Measurements from ENCODE around the gene PIPOX.

Gene PIPOX

DNA sequence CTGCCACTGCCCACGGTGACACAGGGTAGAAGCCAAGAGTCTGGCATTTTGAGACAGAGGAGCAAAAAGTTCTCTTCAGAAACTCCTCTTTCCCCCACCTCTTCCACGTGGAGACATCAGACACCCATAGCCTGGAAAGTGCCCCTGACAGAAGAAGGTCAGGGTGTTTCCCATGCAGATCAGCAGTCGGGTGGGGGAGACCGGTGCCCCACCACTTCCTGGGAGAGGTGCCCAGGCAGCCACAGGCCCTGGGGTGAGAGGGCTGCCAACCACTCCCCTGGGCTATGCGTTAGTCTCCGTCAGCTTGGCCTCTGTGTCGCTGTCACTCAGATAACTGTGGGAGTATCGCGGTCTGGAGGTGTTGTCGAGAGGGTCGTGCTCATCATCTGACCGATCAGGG, 31.5 kb downstream of the PIPOX start:
- no peaks in the 10 kb centered on the region for H3K9me3 ChIP-seq (ENCODE audit: control insufficient read depth in 2 of 2, low read length in 2 of 2)
- H3K4me1 ChIP-seq (ENCODE audit: control insufficient read depth, insufficient read depth, low read length), result peaks cover 3% of the 10 kb centered on the region
- no peak overlapping the region for H3K9ac ChIP-seq (ENCODE audit: low read length in 2 of 2)
- H3K27ac ChIP-seq (ENCODE audit: low read length), result no peak overlapping the region
- peaks cover 3 to 21% of the 10 kb centered on the region in 2 donors for H3K36me3 ChIP-seq (ENCODE audit: control insufficient read depth in 2 of 2, insufficient read depth in 2 of 2, low read length in 2 of 2)
- H3K27me3 ChIP-seq (ENCODE audit: control insufficient read depth in 1 of 2, insufficient read depth in 2 of 2, low read length in 2 of 2), result no peaks in the 10 kb centered on the region
- no peak overlapping the region for H3K4me3 ChIP-seq (ENCODE audit: low read length in 2 of 2)

DNA sequence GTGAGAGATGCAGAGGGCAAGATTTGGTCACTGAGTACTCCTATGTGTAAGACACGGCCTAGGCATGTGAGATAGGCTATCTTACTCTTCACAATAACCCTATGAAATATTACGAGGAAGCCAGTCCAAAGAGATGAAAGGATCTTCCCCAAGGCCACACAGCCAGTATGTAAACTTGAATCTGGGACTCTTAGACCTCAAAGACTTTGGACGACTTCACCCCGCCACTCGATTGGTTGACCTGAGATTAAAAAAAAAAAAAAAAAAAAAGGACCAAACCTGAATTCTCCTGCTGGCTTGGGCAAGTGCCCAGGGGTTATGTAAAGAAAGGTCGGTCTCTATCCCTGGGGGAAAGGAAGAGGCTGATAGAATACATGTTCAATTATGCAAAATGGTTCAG, 33.1 kb downstream of the PIPOX start:
- Histone ChIP-seq H3K4me1 (ENCODE audit: control insufficient read depth, insufficient read depth, low read length) (no peaks in the 10 kb centered on the region), H3K9ac (ENCODE audit: low read length in 2 of 2) (no peak overlapping the region), H3K36me3 (ENCODE audit: control insufficient read depth in 2 of 2, insufficient read depth in 2 of 2, low read length in 2 of 2) (peaks cover 5 to 29% of the 10 kb centered on the region in 2 donors)

DNA sequence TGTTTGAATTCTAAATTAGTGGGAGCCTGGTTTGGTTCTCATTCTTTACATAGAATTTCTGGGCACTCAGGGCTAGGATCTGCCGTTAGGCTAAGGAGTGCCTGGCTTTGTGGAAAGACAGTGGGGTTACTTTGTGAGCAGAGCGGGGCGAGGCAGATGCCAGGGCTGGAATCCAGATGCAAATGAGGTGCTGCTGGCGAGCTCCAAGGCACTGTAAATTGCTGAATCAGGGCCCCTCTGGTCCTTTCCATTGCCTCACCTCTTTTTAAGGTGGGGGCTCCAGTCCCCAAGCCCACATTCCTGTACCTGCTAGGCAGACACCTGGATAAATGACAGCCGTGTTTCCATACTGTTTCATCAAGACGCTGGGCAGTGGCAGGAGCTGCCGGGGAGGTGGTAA, 33.8 kb downstream of the PIPOX start:
- peaks cover 9 to 33% of the 10 kb centered on the region in 2 donors for H3K36me3 ChIP-seq (ENCODE audit: control insufficient read depth in 2 of 2, insufficient read depth in 2 of 2, low read length in 2 of 2)
- no peak overlapping the region for H3K27ac ChIP-seq (ENCODE audit: low read length)
- no peaks in the 10 kb centered on the region for H3K27me3 ChIP-seq (ENCODE audit: control insufficient read depth in 1 of 2, insufficient read depth in 2 of 2, low read length in 2 of 2)
- H3K9me3 ChIP-seq (ENCODE audit: control insufficient read depth in 2 of 2, low read length in 2 of 2), result no peaks in the 10 kb centered on the region
- no peak overlapping the region for H3K4me3 ChIP-seq (ENCODE audit: low read length in 2 of 2)
- no peak overlapping the region for H3K9ac ChIP-seq (ENCODE audit: low read length in 2 of 2)
- no peaks in the 10 kb centered on the region for H3K4me1 ChIP-seq (ENCODE audit: control insufficient read depth, insufficient read depth, low read length)

More for the DNA sequence above, 33.1 kb downstream of the PIPOX start:
- Histone ChIP-seq H3K27ac (ENCODE audit: low read length) (no peak overlapping the region), H3K4me3 (ENCODE audit: low read length in 2 of 2) (no peak overlapping the region), H3K27me3 (ENCODE audit: control insufficient read depth in 1 of 2, insufficient read depth in 2 of 2, low read length in 2 of 2) (no peaks in the 10 kb centered on the region), H3K9me3 (ENCODE audit: control insufficient read depth in 2 of 2, low read length in 2 of 2) (no peaks in the 10 kb centered on the region)

DNA sequence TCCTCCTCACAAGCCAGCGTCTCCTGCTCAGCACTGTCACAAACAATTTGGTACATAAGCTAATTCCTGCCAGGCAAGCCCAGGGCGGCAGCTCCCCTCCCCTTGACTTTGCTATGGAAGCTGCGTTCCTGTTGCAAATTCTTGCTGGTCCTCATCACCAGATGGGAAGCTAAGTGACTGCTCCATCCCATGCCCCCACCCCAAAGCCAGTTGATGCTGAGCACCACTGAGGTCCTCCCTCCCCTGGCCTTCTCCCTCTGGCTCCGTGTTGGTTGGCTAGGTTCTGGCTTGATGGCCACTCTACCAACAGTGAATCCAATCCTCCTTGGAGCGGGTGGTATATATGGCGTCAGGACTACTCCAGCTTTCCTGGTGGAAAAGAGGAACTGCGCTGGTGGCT, 34.4 kb downstream of the PIPOX start:
- no peaks in the 10 kb centered on the region for H3K9me3 ChIP-seq (ENCODE audit: control insufficient read depth in 2 of 2, low read length in 2 of 2)
- peaks cover 13 to 39% of the 10 kb centered on the region in 2 donors for H3K36me3 ChIP-seq (ENCODE audit: control insufficient read depth in 2 of 2, insufficient read depth in 2 of 2, low read length in 2 of 2)
- H3K27me3 ChIP-seq (ENCODE audit: control insufficient read depth in 1 of 2, insufficient read depth in 2 of 2, low read length in 2 of 2), result no peaks in the 10 kb centered on the region
- no peaks in the 10 kb centered on the region for H3K4me1 ChIP-seq (ENCODE audit: control insufficient read depth, insufficient read depth, low read length)
- H3K9ac ChIP-seq (ENCODE audit: low read length in 2 of 2), result no peak overlapping the region
- H3K4me3 ChIP-seq (ENCODE audit: low read length in 2 of 2), result no peak overlapping the region
- no peak overlapping the region for H3K27ac ChIP-seq (ENCODE audit: low read length)

DNA sequence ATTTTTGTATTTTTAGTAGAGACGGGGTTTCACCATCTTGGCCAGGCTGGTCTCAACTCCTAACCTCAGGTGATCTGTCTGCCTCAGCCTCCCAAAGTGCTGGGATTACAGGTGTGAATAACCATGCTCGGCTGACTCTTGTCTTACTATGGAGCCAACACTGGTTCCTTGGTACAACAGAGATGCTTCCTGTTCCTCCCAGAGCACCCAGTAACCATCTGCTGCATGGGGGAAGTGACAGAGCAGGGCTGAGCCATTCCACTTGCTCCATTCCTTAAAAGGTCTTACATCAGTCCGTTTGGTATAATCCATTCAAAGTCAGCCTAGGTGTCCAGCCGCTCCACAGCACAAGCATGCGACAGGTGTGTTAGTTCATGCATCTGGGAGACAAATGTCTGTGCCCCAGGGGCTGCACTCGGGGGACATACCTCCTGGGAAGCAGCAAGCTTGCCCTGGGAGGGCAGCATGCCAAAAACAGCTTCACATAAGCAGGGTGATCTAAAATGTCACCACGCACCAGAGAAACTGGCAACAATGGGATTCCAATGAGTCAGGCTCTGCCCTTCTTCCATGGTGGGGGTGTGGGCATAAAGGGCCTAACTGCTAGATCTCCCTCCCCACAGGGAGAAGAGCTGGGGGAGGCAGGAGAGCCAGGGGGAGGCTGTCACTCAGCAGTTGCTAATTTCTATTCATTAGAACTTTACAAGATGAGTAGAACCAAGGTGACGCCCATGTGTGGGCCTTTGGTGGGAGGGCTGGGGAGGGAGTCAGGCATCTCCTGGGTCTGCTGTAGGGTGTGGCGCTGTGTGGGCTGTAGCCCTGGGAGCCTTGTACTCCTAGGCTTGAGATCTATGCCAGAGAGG, 35.5 kb downstream of the PIPOX start:
- H3K4me1 ChIP-seq (ENCODE audit: control insufficient read depth, insufficient read depth, low read length), result no peaks in the 10 kb centered on the region
- H3K27ac ChIP-seq (ENCODE audit: low read length), result no peak overlapping the region
- peaks cover 13 to 42% of the 10 kb centered on the region in 2 donors for H3K36me3 ChIP-seq (ENCODE audit: control insufficient read depth in 2 of 2, insufficient read depth in 2 of 2, low read length in 2 of 2)
- no peaks in the 10 kb centered on the region for H3K27me3 ChIP-seq (ENCODE audit: control insufficient read depth in 1 of 2, insufficient read depth in 2 of 2, low read length in 2 of 2)
- no peaks in the 10 kb centered on the region for H3K9me3 ChIP-seq (ENCODE audit: control insufficient read depth in 2 of 2, low read length in 2 of 2)
- no peak overlapping the region for H3K4me3 ChIP-seq (ENCODE audit: low read length in 2 of 2)
- H3K9ac ChIP-seq (ENCODE audit: low read length in 2 of 2), result no peak overlapping the region

DNA sequence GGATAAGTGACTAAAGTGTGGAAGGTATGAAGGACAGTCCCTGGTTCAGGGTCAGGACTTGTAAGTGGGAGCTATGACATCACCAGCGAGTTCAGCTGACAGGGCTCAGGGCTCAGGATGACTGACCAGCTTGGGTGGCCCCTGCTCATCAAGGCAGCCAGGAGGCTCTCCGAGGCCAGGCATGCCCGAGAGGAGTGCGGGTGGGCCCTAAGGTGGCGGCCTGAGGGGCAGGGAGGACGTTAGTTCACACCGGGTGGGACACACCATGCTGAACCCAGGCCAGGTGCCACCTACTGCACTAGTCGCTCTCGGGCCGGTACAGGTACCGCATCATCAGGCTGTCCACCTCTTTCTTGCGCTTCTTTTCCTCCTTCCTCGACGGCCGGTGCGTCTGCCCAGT, 36.5 kb downstream of the PIPOX start:
- Histone ChIP-seq H3K27ac (ENCODE audit: low read length) (no peak overlapping the region), H3K4me3 (ENCODE audit: low read length in 2 of 2) (no peak overlapping the region), H3K36me3 (ENCODE audit: control insufficient read depth in 2 of 2, insufficient read depth in 2 of 2, low read length in 2 of 2) (peaks cover 13 to 50% of the 10 kb centered on the region in 2 donors), H3K27me3 (ENCODE audit: control insufficient read depth in 1 of 2, insufficient read depth in 2 of 2, low read length in 2 of 2) (no peaks in the 10 kb centered on the region), H3K9ac (ENCODE audit: low read length in 2 of 2) (no peak overlapping the region), H3K4me1 (ENCODE audit: control insufficient read depth, insufficient read depth, low read length) (peaks cover under 1% of the 10 kb centered on the region), H3K9me3 (ENCODE audit: control insufficient read depth in 2 of 2, low read length in 2 of 2) (no peaks in the 10 kb centered on the region)

DNA sequence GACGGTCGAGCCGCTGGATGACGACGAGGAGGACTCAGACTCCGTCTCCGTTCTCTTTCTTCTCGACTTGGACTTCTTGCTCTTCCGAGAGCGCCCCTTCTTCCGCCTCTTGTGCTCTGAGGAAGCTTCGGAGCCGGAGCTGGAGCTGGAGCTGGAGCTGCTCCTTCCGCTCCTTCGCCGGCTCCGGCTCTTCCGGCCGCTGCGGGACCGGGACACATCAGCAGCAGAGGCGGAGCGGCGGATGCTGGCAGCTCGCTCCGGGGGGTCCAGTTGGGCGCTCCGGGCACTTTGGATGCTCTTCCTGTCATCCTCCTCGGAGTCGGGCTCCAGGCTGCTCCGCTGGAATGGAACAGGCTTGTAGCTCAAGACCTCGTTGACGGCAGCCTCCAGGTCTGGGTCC, 36.9 kb downstream of the PIPOX start:
- H3K9ac ChIP-seq (ENCODE audit: low read length in 2 of 2), result no peak overlapping the region
- H3K27me3 ChIP-seq (ENCODE audit: control insufficient read depth in 1 of 2, insufficient read depth in 2 of 2, low read length in 2 of 2), result no peaks in the 10 kb centered on the region
- H3K4me3 ChIP-seq (ENCODE audit: low read length in 2 of 2), result no peak overlapping the region
- peaks cover 5% of the 10 kb centered on the region for H3K4me1 ChIP-seq (ENCODE audit: control insufficient read depth, insufficient read depth, low read length)
- H3K9me3 ChIP-seq (ENCODE audit: control insufficient read depth in 2 of 2, low read length in 2 of 2), result no peaks in the 10 kb centered on the region
- H3K27ac ChIP-seq (ENCODE audit: low read length), result no peak overlapping the region
- peaks cover 14 to 47% of the 10 kb centered on the region in 2 donors for H3K36me3 ChIP-seq (ENCODE audit: control insufficient read depth in 2 of 2, insufficient read depth in 2 of 2, low read length in 2 of 2)

DNA sequence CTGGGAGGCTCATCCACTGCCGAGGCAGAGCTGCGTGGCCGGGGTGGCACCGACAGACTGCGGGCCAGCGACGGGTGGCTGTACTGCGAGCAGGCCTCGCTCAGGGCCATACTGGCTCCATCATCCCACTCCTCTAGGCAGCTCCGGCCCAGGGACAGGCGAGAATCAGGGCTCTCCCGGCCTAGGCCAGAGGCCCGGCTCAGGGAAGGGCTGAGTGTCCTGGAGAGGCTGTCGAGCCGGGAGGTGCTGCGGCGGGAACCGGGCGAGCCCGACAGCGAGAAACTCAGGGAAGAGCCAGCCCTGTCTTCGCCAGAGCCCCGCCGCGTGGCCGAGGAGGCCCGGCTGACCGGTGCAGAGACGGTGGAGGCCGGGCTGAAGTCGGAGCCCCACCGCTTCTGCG, 37.4 kb downstream of the PIPOX start:
- no peak overlapping the region for H3K27ac ChIP-seq (ENCODE audit: low read length)
- H3K4me3 ChIP-seq (ENCODE audit: low read length in 2 of 2), result no peak overlapping the region
- H3K9me3 ChIP-seq (ENCODE audit: control insufficient read depth in 2 of 2, low read length in 2 of 2), result no peaks in the 10 kb centered on the region
- peaks cover 8% of the 10 kb centered on the region for H3K4me1 ChIP-seq (ENCODE audit: control insufficient read depth, insufficient read depth, low read length)
- no peaks in the 10 kb centered on the region for H3K27me3 ChIP-seq (ENCODE audit: control insufficient read depth in 1 of 2, insufficient read depth in 2 of 2, low read length in 2 of 2)
- H3K36me3 ChIP-seq (ENCODE audit: control insufficient read depth in 2 of 2, insufficient read depth in 2 of 2, low read length in 2 of 2), result peaks cover 18 to 46% of the 10 kb centered on the region in 2 donors
- H3K9ac ChIP-seq (ENCODE audit: low read length in 2 of 2), result no peak overlapping the region

DNA sequence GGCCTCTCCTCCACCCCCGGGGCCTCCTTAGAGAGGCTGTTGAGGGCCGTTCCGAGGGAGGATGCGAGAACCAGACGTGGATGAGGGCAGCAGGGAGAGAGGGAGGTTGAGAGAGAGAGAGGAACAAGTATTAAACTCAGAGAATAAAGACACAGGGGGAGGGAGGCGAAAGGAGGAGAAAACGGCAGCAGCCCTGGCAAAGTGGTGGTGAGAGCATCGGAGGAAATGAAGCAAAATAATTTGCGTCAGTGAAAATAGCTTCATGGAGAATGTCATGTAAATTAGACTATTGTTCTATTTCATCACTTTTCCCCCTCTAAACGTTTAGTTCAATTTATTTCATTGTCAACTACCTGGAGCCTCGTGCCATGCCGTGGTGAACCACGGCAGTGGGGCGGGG, 38.0 kb downstream of the PIPOX start:
- Histone ChIP-seq H3K27ac (ENCODE audit: low read length) (no peak overlapping the region), H3K4me3 (ENCODE audit: low read length in 2 of 2) (no peak overlapping the region), H3K9ac (ENCODE audit: low read length in 2 of 2) (no peak overlapping the region), H3K4me1 (ENCODE audit: control insufficient read depth, insufficient read depth, low read length) (peaks cover 8% of the 10 kb centered on the region), H3K27me3 (ENCODE audit: control insufficient read depth in 1 of 2, insufficient read depth in 2 of 2, low read length in 2 of 2) (no peaks in the 10 kb centered on the region), H3K36me3 (ENCODE audit: control insufficient read depth in 2 of 2, insufficient read depth in 2 of 2, low read length in 2 of 2) (peaks cover 19 to 49% of the 10 kb centered on the region in 2 donors), H3K9me3 (ENCODE audit: control insufficient read depth in 2 of 2, low read length in 2 of 2) (no peaks in the 10 kb centered on the region)

DNA sequence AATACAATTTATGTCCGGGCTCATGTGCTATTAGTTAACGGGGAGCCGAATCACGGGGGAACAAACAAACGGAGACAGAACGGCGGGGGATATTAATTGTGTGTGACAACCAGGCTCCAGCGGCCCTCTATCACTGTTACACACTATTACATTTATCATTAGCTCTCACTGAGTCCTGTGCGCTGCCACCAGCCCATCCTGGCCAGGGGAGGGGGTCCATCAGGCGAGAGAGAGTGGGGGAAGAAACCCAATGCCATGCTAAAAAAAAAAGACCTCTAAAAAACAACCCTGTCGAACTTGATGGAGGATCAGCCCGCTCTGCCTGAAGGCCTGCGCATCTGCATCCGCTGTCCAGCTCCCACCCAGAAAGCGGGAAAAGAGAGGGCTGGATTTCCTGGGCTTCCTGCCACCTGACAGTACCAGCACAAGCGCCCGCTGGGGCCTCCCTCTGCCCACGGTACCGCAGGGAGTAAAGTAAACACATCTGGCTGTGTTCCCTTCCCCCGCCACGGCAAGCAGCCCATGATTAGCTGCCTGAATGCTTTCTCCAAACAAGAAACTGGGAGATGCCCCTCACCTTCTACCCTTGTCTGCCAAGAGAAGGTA, 41.7 kb downstream of the PIPOX start:
- Histone ChIP-seq H3K4me1 (ENCODE audit: control insufficient read depth, insufficient read depth, low read length) (peaks cover 8% of the 10 kb centered on the region), H3K27ac (ENCODE audit: low read length) (no peak overlapping the region), H3K27me3 (ENCODE audit: control insufficient read depth in 1 of 2, insufficient read depth in 2 of 2, low read length in 2 of 2) (no peaks in the 10 kb centered on the region), H3K9ac (ENCODE audit: low read length in 2 of 2) (no peak overlapping the region), H3K36me3 (ENCODE audit: control insufficient read depth in 2 of 2, insufficient read depth in 2 of 2, low read length in 2 of 2) (peaks cover 29 to 54% of the 10 kb centered on the region in 2 donors), H3K4me3 (ENCODE audit: low read length in 2 of 2) (no peak overlapping the region), H3K9me3 (ENCODE audit: control insufficient read depth in 2 of 2, low read length in 2 of 2) (no peaks in the 10 kb centered on the region)

DNA sequence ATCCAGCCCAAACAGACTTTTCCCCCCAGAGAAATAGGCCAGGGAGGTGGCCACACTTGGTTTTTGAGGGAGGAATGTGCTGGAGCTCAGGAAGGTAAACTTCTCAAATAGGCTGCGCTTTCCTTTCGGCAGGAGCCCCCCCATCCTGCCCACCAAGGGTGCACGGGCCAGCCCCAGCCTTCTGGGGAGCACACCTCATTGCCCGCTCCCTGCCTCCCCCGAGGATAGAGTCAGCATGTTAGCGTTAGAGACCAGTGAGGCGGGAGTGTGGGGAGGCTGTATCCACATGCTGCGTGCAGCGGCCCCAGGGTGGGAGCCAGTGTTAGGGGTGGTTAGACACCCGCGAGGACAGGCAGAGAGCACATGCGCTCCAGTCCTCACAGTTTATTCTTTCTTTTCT, 42.3 kb downstream of the PIPOX start:
- H3K27ac ChIP-seq (ENCODE audit: low read length), result no peak overlapping the region
- peaks cover 28 to 56% of the 10 kb centered on the region in 2 donors for H3K36me3 ChIP-seq (ENCODE audit: control insufficient read depth in 2 of 2, insufficient read depth in 2 of 2, low read length in 2 of 2)

More for the DNA sequence above, 42.3 kb downstream of the PIPOX start:
- H3K9ac ChIP-seq (ENCODE audit: low read length in 2 of 2), result no peak overlapping the region
- H3K4me1 ChIP-seq (ENCODE audit: control insufficient read depth, insufficient read depth, low read length), result peaks cover 8% of the 10 kb centered on the region
- no peaks in the 10 kb centered on the region for H3K27me3 ChIP-seq (ENCODE audit: control insufficient read depth in 1 of 2, insufficient read depth in 2 of 2, low read length in 2 of 2)
- no peak overlapping the region for H3K4me3 ChIP-seq (ENCODE audit: low read length in 2 of 2)
- no peaks in the 10 kb centered on the region for H3K9me3 ChIP-seq (ENCODE audit: control insufficient read depth in 2 of 2, low read length in 2 of 2)

All from stomach smooth muscle (tissue), 2 donors.